ENCODE measurements around the gene ARHGEF12.

Gene ARHGEF12

DNA sequence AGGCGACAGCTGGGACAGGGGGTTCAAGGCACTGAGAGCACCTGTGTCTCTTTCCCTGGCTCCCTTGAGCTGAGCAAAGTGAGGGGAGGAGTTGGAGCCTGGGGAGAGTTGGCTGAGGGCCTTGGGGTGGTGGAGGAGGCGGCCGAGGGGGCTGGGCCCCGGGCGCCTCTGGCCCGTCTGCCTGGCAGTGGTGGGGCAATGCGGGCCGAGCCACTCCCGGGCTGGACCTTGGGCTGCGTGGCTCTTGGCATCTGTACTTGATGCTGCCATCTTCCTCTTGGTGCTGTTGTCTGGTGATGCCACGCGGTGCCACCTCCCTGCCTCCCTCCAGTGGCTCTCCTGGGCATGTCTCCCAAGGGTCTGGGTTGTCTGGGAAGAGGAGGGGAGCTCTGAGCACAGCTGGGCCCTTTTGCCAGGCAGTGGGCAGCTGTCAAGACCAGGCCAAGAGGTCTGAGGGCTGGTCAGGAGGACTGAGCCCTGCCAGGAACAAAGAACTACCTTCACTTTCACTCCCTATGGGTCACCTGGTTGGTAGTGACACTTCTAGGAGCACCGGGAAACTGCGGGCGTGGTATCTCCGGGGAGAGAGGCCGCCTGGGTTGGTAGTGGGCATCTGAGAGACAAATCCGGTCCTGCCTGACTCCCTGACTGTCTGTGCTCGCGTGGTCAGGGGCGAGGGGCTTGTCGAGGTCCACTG is 176.7 kb downstream of the ARHGEF12 start:
- no peak overlapping the region for H2AFZ ChIP-seq (ENCODE audit: low read depth)
- no peaks in the 10 kb centered on the region for H4K20me1 ChIP-seq (ENCODE audit: insufficient read depth)
- no peaks in the 10 kb centered on the region for H3K27me3 ChIP-seq (ENCODE audit: insufficient read depth, low read depth)
- H3K4me1 ChIP-seq (ENCODE audit: low read depth, poor library complexity, severe bottlenecking), result no peaks in the 10 kb centered on the region
- H3K4me3 ChIP-seq (IDR thresholded peaks at IDR 0.05; ENCODE audit: insufficient read depth, low read depth, low read length), result no peak overlapping the region
- no peak overlapping the region for H3K9ac ChIP-seq
- H3K4me2 ChIP-seq, result no peak overlapping the region
- no peaks in the 10 kb centered on the region for H3K36me3 ChIP-seq (ENCODE audit: insufficient read depth)
- H3K79me2 ChIP-seq (ENCODE audit: insufficient read depth, low read depth), result no peaks in the 10 kb centered on the region
- TF ChIP-seq CTCF (conservative IDR thresholded peaks at IDR 0.05; ENCODE audit: low read depth, low read length), result no peak
- no peak overlapping the region for H3K27ac ChIP-seq

GRCh38 chr11:120513436-120514315 is 177.5 kb downstream of the ARHGEF12 start:
- no peaks in the 10 kb centered on the region for H3K36me3 ChIP-seq (ENCODE audit: insufficient read depth)
- no peak overlapping the region for H3K4me2 ChIP-seq
- H3K4me1 ChIP-seq (ENCODE audit: low read depth, poor library complexity, severe bottlenecking), result no peaks in the 10 kb centered on the region
- H3K79me2 ChIP-seq (ENCODE audit: insufficient read depth, low read depth), result no peaks in the 10 kb centered on the region
- H3K27me3 ChIP-seq (ENCODE audit: insufficient read depth, low read depth), result no peaks in the 10 kb centered on the region
- H4K20me1 ChIP-seq (ENCODE audit: insufficient read depth), result no peaks in the 10 kb centered on the region
- no peak for TF ChIP-seq CTCF (conservative IDR thresholded peaks at IDR 0.05; ENCODE audit: low read depth, low read length)
- H2AFZ ChIP-seq (ENCODE audit: low read depth), result no peak overlapping the region
- no peak overlapping the region for H3K27ac ChIP-seq
- no peak overlapping the region for H3K9ac ChIP-seq
- no peak overlapping the region for H3K4me3 ChIP-seq (IDR thresholded peaks at IDR 0.05; ENCODE audit: insufficient read depth, low read depth, low read length)

DNA sequence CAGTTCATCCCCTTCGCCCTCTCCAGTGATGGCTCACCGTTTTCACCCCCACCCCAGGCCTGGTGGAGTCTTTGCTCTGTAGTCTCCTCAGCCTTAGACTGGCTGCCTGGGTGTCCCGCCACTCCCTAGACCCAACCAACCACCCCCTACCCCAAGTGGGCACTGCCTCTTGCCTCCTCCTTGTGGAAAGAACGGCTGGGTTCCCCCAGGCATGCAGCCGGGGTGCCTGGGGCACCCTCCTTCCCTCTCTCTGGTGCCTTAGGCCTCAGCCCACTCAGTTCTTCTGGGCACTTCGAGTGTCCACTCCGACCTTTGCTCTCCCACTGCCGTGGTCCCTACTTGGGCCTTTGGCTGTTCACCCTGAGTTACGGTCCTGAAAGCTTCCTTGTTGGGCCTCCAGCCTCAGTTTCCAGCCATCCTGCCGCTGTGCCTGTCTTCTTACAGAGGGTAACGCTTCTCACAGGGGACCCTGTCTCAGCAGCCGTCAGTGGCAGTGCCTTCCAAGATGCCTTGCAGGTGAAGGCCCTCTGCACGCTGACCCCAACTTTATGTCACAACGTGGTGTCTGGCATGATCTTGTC is 178.4 kb downstream of the ARHGEF12 start:
- Histone ChIP-seq H3K4me3 (IDR thresholded peaks at IDR 0.05; ENCODE audit: insufficient read depth, low read depth, low read length) (no peak overlapping the region), H3K27ac (no peak overlapping the region), H3K9ac (no peak overlapping the region), H3K4me2 (no peak overlapping the region), H2AFZ (ENCODE audit: low read depth) (no peak overlapping the region), H3K79me2 (ENCODE audit: insufficient read depth, low read depth) (no peaks in the 10 kb centered on the region), H3K4me1 (ENCODE audit: low read depth, poor library complexity, severe bottlenecking) (no peaks in the 10 kb centered on the region), H3K27me3 (ENCODE audit: insufficient read depth, low read depth) (no peaks in the 10 kb centered on the region), H3K36me3 (ENCODE audit: insufficient read depth) (no peaks in the 10 kb centered on the region), H4K20me1 (ENCODE audit: insufficient read depth) (no peaks in the 10 kb centered on the region)
- TF ChIP-seq CTCF (conservative IDR thresholded peaks at IDR 0.05; ENCODE audit: low read depth, low read length), result no peak

DNA sequence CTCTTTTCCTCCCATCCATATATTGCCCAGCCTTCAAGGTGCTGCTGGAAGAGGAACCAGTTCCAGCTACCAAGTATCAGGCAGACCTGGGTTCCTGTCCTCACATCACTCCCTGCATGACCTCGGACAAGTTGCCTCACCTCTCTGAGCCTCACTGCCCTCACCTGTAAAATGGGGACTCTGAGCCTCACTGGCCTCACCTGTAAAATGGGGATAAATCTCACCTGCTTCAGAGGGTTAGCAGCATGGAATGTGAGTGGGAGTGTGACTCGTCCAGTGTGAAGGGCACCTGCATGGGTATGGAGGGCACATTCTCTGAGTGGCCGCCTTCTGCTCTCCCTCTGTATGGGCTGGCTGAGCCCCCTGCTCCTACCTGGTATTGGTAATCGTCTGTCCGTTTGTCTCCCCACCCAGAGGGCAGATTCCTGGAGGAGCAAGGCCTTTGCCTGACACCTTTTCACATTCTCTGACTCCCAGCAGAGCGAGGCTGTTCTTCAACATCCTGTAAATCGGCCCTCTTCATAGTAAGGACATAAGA is 179.0 kb downstream of the ARHGEF12 start:
- Histone ChIP-seq H3K4me3 (IDR thresholded peaks at IDR 0.05; ENCODE audit: insufficient read depth, low read depth, low read length) (no peak overlapping the region), H3K9ac (no peak overlapping the region), H4K20me1 (ENCODE audit: insufficient read depth) (no peaks in the 10 kb centered on the region), H3K27me3 (ENCODE audit: insufficient read depth, low read depth) (no peaks in the 10 kb centered on the region), H3K79me2 (ENCODE audit: insufficient read depth, low read depth) (no peaks in the 10 kb centered on the region), H3K36me3 (ENCODE audit: insufficient read depth) (no peaks in the 10 kb centered on the region), H2AFZ (ENCODE audit: low read depth) (no peak overlapping the region), H3K4me1 (ENCODE audit: low read depth, poor library complexity, severe bottlenecking) (no peaks in the 10 kb centered on the region), H3K4me2 (no peak overlapping the region), H3K27ac (no peak overlapping the region)
- no peak for TF ChIP-seq CTCF (conservative IDR thresholded peaks at IDR 0.05; ENCODE audit: low read depth, low read length)

Data from KMS-11 (cell line).